CD4-positive, CD25-positive, alpha-beta regulatory T cell (primary cell): ENCODE results near the gene ECT2L. TPM values are rescaled to one million over a fixed set of nuclear protein-coding genes. Genes with fewer than 3 reads are reported as not detected.

Source experiments
- ATAC-seq, 2 donors: fragments of 150-1000 bp; cut with Tn5 transposase; one replicate each; pipeline ENCODE4 v1.10.0; 2021; ENCODE audit warnings: low read depth in 2 of 2, moderate number of reproducible peaks in 2 of 2, moderate library complexity in 1 of 2
- DNase-seq, 3 donors: peaks; one replicate each; pipeline versions ENCODE4 v3.0.0 to v3.0.0-alpha.2; 2012 to 2022; ENCODE audit warnings: mixed read lengths in 1 of 3
- H3K27ac ChIP-seq: one replicate; pipeline ENCODE4 v1.7.0; 2013; ENCODE audit warnings: mild to moderate bottlenecking, low read length; ENCODE audit not compliant: insufficient read depth, poor library complexity, severe bottlenecking
- H3K27me3 ChIP-seq: one replicate; pipeline ENCODE4 v1.7.0; 2013; ENCODE audit warnings: low read length; ENCODE audit not compliant: control insufficient read depth, insufficient read depth
- H3K36me3 ChIP-seq: one replicate; pipeline ENCODE4 v1.7.0; 2013; ENCODE audit warnings: mild to moderate bottlenecking, low read length, moderate library complexity; ENCODE audit not compliant: control insufficient read depth, insufficient read depth
- H3K4me1 ChIP-seq: 2 replicates; pipeline ENCODE4 v1.7.0; 2013; ENCODE audit warnings: mild to moderate bottlenecking, low read length; ENCODE audit not compliant: insufficient read depth, control insufficient read depth, poor library complexity, severe bottlenecking
- H3K4me3 ChIP-seq: one replicate; pipeline ENCODE4 v1.7.0; 2013; ENCODE audit warnings: low read depth, mild to moderate bottlenecking, low read length, moderate library complexity
- H3K9me3 ChIP-seq, 2 experiments: 1 replicate in 1 of 2; 2 replicates in 1 of 2; pipeline ENCODE4 v1.7.0; 2013; ENCODE audit warnings: low read length in 2 of 2, mild to moderate bottlenecking in 1 of 2, moderate library complexity in 1 of 2; ENCODE audit not compliant: control insufficient read depth in 2 of 2
- H3K27ac Mint-ChIP-seq, 3 donors: one replicate each; pipeline ENCODE4 v1.8.0; 2020 to 2022; ENCODE audit warnings: mild to moderate bottlenecking in 3 of 3, mixed read lengths in 3 of 3, moderate library complexity in 2 of 3
- H3K27me3 Mint-ChIP-seq: one replicate; pipeline ENCODE4 v1.8.0; 2022; ENCODE audit warnings: mild to moderate bottlenecking, mixed read lengths
- H3K36me3 Mint-ChIP-seq: one replicate; pipeline ENCODE4 v1.8.0; 2020; ENCODE audit warnings: mixed read lengths
- H3K4me1 Mint-ChIP-seq, 4 donors: one replicate each; pipeline ENCODE4 v1.8.0; 2020 to 2022; ENCODE audit warnings: mixed read lengths in 4 of 4, mild to moderate bottlenecking in 1 of 4
- H3K4me3 Mint-ChIP-seq, 4 donors: one replicate each; pipeline ENCODE4 v1.8.0; 2020 to 2022; ENCODE audit warnings: mild to moderate bottlenecking in 4 of 4, mixed read lengths in 4 of 4, moderate library complexity in 3 of 4
- H3K9me3 Mint-ChIP-seq, 7 donors: one replicate each; pipeline ENCODE4 v1.8.0; 2020 to 2022; ENCODE audit warnings: mixed read lengths in 7 of 7, mild to moderate bottlenecking in 3 of 7, moderate library complexity in 2 of 7
- polyA plus RNA-seq, 4 donors: library from polyadenylated mRNA; unstranded; fragments of 300-500 nt; fragmentation: Illumina TruSeq; gene quantifications; one replicate each; pipeline ENCODE4 v1.2.3, GENCODE V29; 2021
- total RNA-seq: library from RNA; stranded (reverse); gene quantifications from one replicate; pipeline ENCODE4 v1.2.3, GENCODE V29; 2022

The ECT2L gene
- total RNA-seq = not detected
- under 1 TPM in 3 of 4 donors, not detected in 1; 0.03 to 0.10 (median 0.09) TPM for polyA plus RNA-seq

- H3K4me3 Mint-ChIP-seq = no peak within 1 kb of the TSS
- ATAC-seq = no peak
These were observed at the start of gene ECT2L for GRCh38 chr6:138795809-138796603. ECT2L (plus strand) TSS chr6:138796087; CDS start chr6:138813275, 17,188 bp downstream.

GRCh38 chr6:138752017-138752416, 43.9 kb upstream of the ECT2L start:
- no peaks in the 10 kb centered on the region for H3K9me3 Mint-ChIP-seq
- no peak overlapping the region for H3K27ac Mint-ChIP-seq
- H3K27me3 Mint-ChIP-seq = no peaks in the 10 kb centered on the region
- no peak for ATAC-seq
- no peaks in the 10 kb centered on the region for H3K4me1 Mint-ChIP-seq
- H3K4me3 Mint-ChIP-seq = no peak overlapping the region
- H3K27me3 ChIP-seq = no peaks in the 10 kb centered on the region
- no peak overlapping the region for H3K4me3 ChIP-seq
- DNase-seq = no peak
- H3K27ac ChIP-seq = no peak overlapping the region
- H3K36me3 Mint-ChIP-seq = no peaks in the 10 kb centered on the region
- H3K9me3 ChIP-seq = no peaks in the 10 kb centered on the region
- no peaks in the 10 kb centered on the region for H3K4me1 ChIP-seq
- H3K36me3 ChIP-seq = no peaks in the 10 kb centered on the region

More at GRCh38 chr6:138795809-138796603, at the start of gene ECT2L:
- Histone ChIP-seq H3K36me3 (peaks cover 22% of the 10 kb centered on the region), H3K9me3 (no peaks in the 10 kb centered on the region), H3K27me3 (no peaks in the 10 kb centered on the region), H3K4me1 (no peaks in the 10 kb centered on the region), H3K4me3 (no peak within 1 kb of the TSS), H3K27ac (no peak within 1 kb of the TSS)
- Mint-ChIP-seq H3K27ac (no peak within 1 kb of the TSS), H3K9me3 (peaks cover 0 to 3% (median 0%) of the 10 kb centered on the region in 7 donors), H3K36me3 (peaks cover 21% of the 10 kb centered on the region), H3K4me1 (peaks cover 0 to 5% (median 0%) of the 10 kb centered on the region in 4 donors), H3K27me3 (peaks cover 22% of the 10 kb centered on the region)
- no peak for DNase-seq

GRCh38 chr6:138757136-138757535, 38.8 kb upstream of the ECT2L start:
- Histone ChIP-seq H3K4me3 (no peak overlapping the region), H3K36me3 (no peaks in the 10 kb centered on the region), H3K27me3 (no peaks in the 10 kb centered on the region), H3K9me3 (no peaks in the 10 kb centered on the region), H3K4me1 (no peaks in the 10 kb centered on the region), H3K27ac (no peak overlapping the region)
- H3K27ac Mint-ChIP-seq = no peak overlapping the region
- ATAC-seq (no peak), DNase-seq (no peak)
- H3K4me3 Mint-ChIP-seq = no peak overlapping the region
- no peaks in the 10 kb centered on the region for H3K36me3 Mint-ChIP-seq
- H3K4me1 Mint-ChIP-seq = no peaks in the 10 kb centered on the region
- no peaks in the 10 kb centered on the region for H3K9me3 Mint-ChIP-seq
- no peaks in the 10 kb centered on the region for H3K27me3 Mint-ChIP-seq

- no peak overlapping the region for H3K4me3 Mint-ChIP-seq
- Histone ChIP-seq H3K27me3 (no peaks in the 10 kb centered on the region), H3K27ac (no peak overlapping the region), H3K9me3 (no peaks in the 10 kb centered on the region), H3K4me1 (no peaks in the 10 kb centered on the region), H3K4me3 (no peak overlapping the region), H3K36me3 (no peaks in the 10 kb centered on the region)
- no peaks in the 10 kb centered on the region for H3K9me3 Mint-ChIP-seq
- no peak overlapping the region for H3K27ac Mint-ChIP-seq
- peaks cover 0 to 2% (median 0%) of the 10 kb centered on the region in 4 donors for H3K4me1 Mint-ChIP-seq
- H3K27me3 Mint-ChIP-seq = no peaks in the 10 kb centered on the region
- ATAC-seq (no peak), DNase-seq (peak in 2 of 3 donors; percentile 36 to 55)
- no peaks in the 10 kb centered on the region for H3K36me3 Mint-ChIP-seq
These were observed 29.8 kb upstream of the ECT2L start for GRCh38 chr6:138765896-138766655.

GRCh38 chr6:138769102-138769676, 26.7 kb upstream of the ECT2L start:
- ATAC-seq (no peak), DNase-seq (no peak)
- Histone ChIP-seq H3K4me3 (no peak overlapping the region), H3K9me3 (no peaks in the 10 kb centered on the region), H3K27ac (no peak overlapping the region), H3K27me3 (no peaks in the 10 kb centered on the region), H3K4me1 (peaks cover 11% of the 10 kb centered on the region), H3K36me3 (no peaks in the 10 kb centered on the region)
- no peaks in the 10 kb centered on the region for H3K36me3 Mint-ChIP-seq
- no peaks in the 10 kb centered on the region for H3K27me3 Mint-ChIP-seq
- H3K4me3 Mint-ChIP-seq = peak overlapping the region in 1 of 4 donors; percentile 34
- no peaks in the 10 kb centered on the region for H3K9me3 Mint-ChIP-seq
- H3K4me1 Mint-ChIP-seq = peaks cover 0 to 20% (median 11%) of the 10 kb centered on the region in 4 donors
- no peak overlapping the region for H3K27ac Mint-ChIP-seq

GRCh38 chr6:138772596-138773176, 23.2 kb upstream of the ECT2L start:
- H3K9me3 Mint-ChIP-seq = no peaks in the 10 kb centered on the region
- H3K27ac Mint-ChIP-seq = peak overlapping the region; percentile 98 to 100 (median 99)
- H3K27me3 Mint-ChIP-seq = no peaks in the 10 kb centered on the region
- peak overlapping the region; percentile 95 to 100 (median 100) for H3K4me3 Mint-ChIP-seq
- Histone ChIP-seq H3K9me3 (no peaks in the 10 kb centered on the region), H3K36me3 (peaks cover 16% of the 10 kb centered on the region), H3K4me1 (peaks cover 20% of the 10 kb centered on the region), H3K27ac (peak overlapping the region; percentile 97), H3K4me3 (peak overlapping the region; percentile 97), H3K27me3 (no peaks in the 10 kb centered on the region)
- ATAC-seq (no peak), DNase-seq (no peak)
- peaks cover 14% of the 10 kb centered on the region for H3K36me3 Mint-ChIP-seq
- H3K4me1 Mint-ChIP-seq = peaks cover 14 to 39% (median 25%) of the 10 kb centered on the region in 4 donors
